H1 (cell line): ENCODE results near the gene CUX1. TPM values are rescaled to one million over a fixed set of nuclear protein-coding genes. Genes with fewer than 3 reads are reported as not detected.

Experiments
- CTCF ChIA-PET: fragments of 300-600 bp; sonication (Branson Sonifier 250); formaldehyde crosslinking; loops from one replicate; lab custom pipeline; 2021; ENCODE audit not compliant: partially characterized antibody; lab: Charles Lee
- POLR2A ChIA-PET: fragments of 300-600 bp; sonication (Branson Sonifier 250); formaldehyde crosslinking; loops from one replicate; lab custom pipeline; 2021; ENCODE audit warnings: inconsistent platforms; ENCODE audit not compliant: partially characterized antibody; lab: Charles Lee
- DNase-seq, 2 experiments: peaks; one replicate each; pipeline versions ENCODE4 v3.0.0 to v3.0.0-alpha.2; 2010 to 2022; ENCODE audit warnings: low spot score in 2 of 2, low read depth in 1 of 2, mixed read lengths in 1 of 2
- FAIRE-seq: peaks from 2 replicates; lab custom pipeline; 2011; peaks lifted over from hg19 to GRCh38; lab: Jason Lieb, UNC
- H2AFZ ChIP-seq: 2 replicates; pipeline ENCODE4 v1.8.1; 2012; ENCODE audit warnings: low read length, inconsistent platforms
- H2AK5ac ChIP-seq: 2 replicates; pipeline ENCODE4 v1.6.1; 2013; ENCODE audit warnings: low read depth, low read length
- H2BK120ac ChIP-seq: replicated peaks from 2 replicates; pipeline ENCODE3; 2013; ENCODE audit warnings: low read depth, low read length, inconsistent platforms
- H2BK12ac ChIP-seq: 2 replicates; pipeline ENCODE4 v1.6.1; 2013; ENCODE audit warnings: low read depth, low read length
- H2BK15ac ChIP-seq: 2 replicates; pipeline ENCODE4 v1.6.1; 2013; ENCODE audit warnings: low read length
- H2BK20ac ChIP-seq: 2 replicates; pipeline ENCODE4 v1.6.1; 2013; ENCODE audit warnings: low read length
- H2BK5ac ChIP-seq: 2 replicates; pipeline ENCODE4 v1.6.1; 2013; ENCODE audit warnings: low read depth, low read length
- H3K14ac ChIP-seq: 2 replicates; pipeline ENCODE4 v1.6.1; 2013; ENCODE audit warnings: inconsistent platforms; ENCODE audit not compliant: insufficient read length
- H3K18ac ChIP-seq: 2 replicates; pipeline ENCODE4 v1.6.1; 2013; ENCODE audit warnings: low read length; ENCODE audit errors: extremely low read depth
- H3K23ac ChIP-seq: 2 replicates; pipeline ENCODE4 v1.6.1; 2013; ENCODE audit warnings: inconsistent platforms; ENCODE audit not compliant: insufficient read length
- H3K23me2 ChIP-seq: 2 replicates; pipeline ENCODE4 v1.6.1; 2013; ENCODE audit warnings: low read depth, low read length
- H3K27ac ChIP-seq: 2 replicates; pipeline ENCODE4 v1.6.1; 2011; ENCODE audit warnings: low read depth, low read length, inconsistent platforms
- H3K27me3 ChIP-seq, 4 experiments: replicated peaks in 1 of 4; 1 replicate in 1 of 4; 2 replicates in 3 of 4; pipeline versions ENCODE4 v1.6.1 to v1.8.1; 2011 to 2013; ENCODE audit warnings: low read length in 3 of 4, mild to moderate bottlenecking in 3 of 4, inconsistent platforms in 2 of 4, mixed read lengths in 2 of 4, moderate library complexity in 1 of 4; ENCODE audit not compliant: control insufficient read depth in 3 of 4, insufficient read depth in 3 of 4; ENCODE audit errors: extremely low read depth in 1 of 4
- H3K36me3 ChIP-seq, 4 experiments: 2 replicates each; pipeline versions ENCODE4 v1.6.1 to v1.8.1; 2011 to 2013; ENCODE audit warnings: mild to moderate bottlenecking in 4 of 4, low read length in 3 of 4, moderate library complexity in 2 of 4, control low read depth in 1 of 4, inconsistent platforms in 1 of 4; ENCODE audit not compliant: insufficient read depth in 4 of 4, control insufficient read depth in 2 of 4
- H3K4ac ChIP-seq: replicated peaks from 2 replicates; pipeline ENCODE3; 2013; ENCODE audit warnings: low read length, low read depth, mixed read lengths, inconsistent platforms; ENCODE audit not compliant: insufficient read length
- H3K4me1 ChIP-seq, 4 experiments: replicated peaks in 1 of 4; 1 replicate in 1 of 4; 2 replicates in 3 of 4; pipeline versions ENCODE4 v1.6.1 to v1.8.1; 2011 to 2013; ENCODE audit warnings: low read length in 3 of 4, inconsistent platforms in 2 of 4, mixed read lengths in 1 of 4; ENCODE audit not compliant: insufficient read depth in 4 of 4, control insufficient read depth in 3 of 4
- H3K4me2 ChIP-seq, 2 experiments: 2 replicates each; pipeline versions ENCODE4 v1.6.1 to v1.8.1; 2011 to 2013; ENCODE audit warnings: low read depth in 2 of 2, low read length in 2 of 2, control low read depth in 1 of 2, inconsistent platforms in 1 of 2, mild to moderate bottlenecking in 1 of 2; ENCODE audit not compliant: insufficient read depth in 1 of 2
- H3K4me3 ChIP-seq, 4 experiments: fragments of 200-600, 300-600 bp in 1 of 4; sonication (generic), shearing (Covaris generic), sonication (Bioruptor Twin) in 1 of 4; 2 replicates each; pipeline versions ENCODE4 v1.5.1 to v1.8.1; 2011 to 2016; ENCODE audit warnings: low read length in 4 of 4, low read depth in 3 of 4, control low read depth in 2 of 4, inconsistent platforms in 2 of 4, mild to moderate bottlenecking in 2 of 4, mixed read lengths in 1 of 4, moderate library complexity in 1 of 4; ENCODE audit not compliant: insufficient read depth in 2 of 4; ENCODE audit errors: extremely low read depth in 1 of 4
- H3K56ac ChIP-seq: replicated peaks from 2 replicates; pipeline ENCODE3; 2013; ENCODE audit warnings: low read depth, mild to moderate bottlenecking, mixed read lengths, low read length, inconsistent platforms; ENCODE audit not compliant: insufficient read length
- H3K79me1 ChIP-seq: 2 replicates; pipeline ENCODE4 v1.6.1; 2013; ENCODE audit warnings: low read depth, low read length, control low read depth
- H3K79me2 ChIP-seq, 2 experiments: 2 replicates each; pipeline versions ENCODE4 v1.6.1 to v1.8.1; 2012 to 2013; ENCODE audit warnings: low read length in 2 of 2, mild to moderate bottlenecking in 2 of 2, inconsistent platforms in 1 of 2; ENCODE audit not compliant: insufficient read depth in 2 of 2, control insufficient read depth in 1 of 2
- H3K9ac ChIP-seq, 4 experiments: replicated peaks in 1 of 4; 1 replicate in 1 of 4; 2 replicates in 3 of 4; pipeline versions ENCODE4 v1.6.1 to v1.8.1; 2011 to 2013; ENCODE audit warnings: low read depth in 3 of 4, low read length in 3 of 4, control low read depth in 2 of 4, mild to moderate bottlenecking in 2 of 4, moderate library complexity in 2 of 4, inconsistent platforms in 1 of 4; ENCODE audit errors: extremely low read depth in 1 of 4
- H3K9me3 ChIP-seq, 2 experiments: 2 replicates each; pipeline versions ENCODE4 v1.6.1 to v1.8.1; 2012 to 2013; ENCODE audit warnings: mild to moderate bottlenecking in 2 of 2, moderate library complexity in 2 of 2, control low read depth in 1 of 2, inconsistent platforms in 1 of 2, low read depth in 1 of 2, low read length in 1 of 2, mixed read lengths in 1 of 2; ENCODE audit not compliant: insufficient read depth in 2 of 2
- H4K20me1 ChIP-seq, 2 experiments: replicated peaks in 1 of 2; 2 replicates each; pipeline versions ENCODE3 to v1.8.1; 2011 to 2013; ENCODE audit warnings: inconsistent platforms in 2 of 2, low read length in 2 of 2, mild to moderate bottlenecking in 1 of 2; ENCODE audit not compliant: insufficient read depth in 2 of 2, control insufficient read depth in 1 of 2
- H4K5ac ChIP-seq: 2 replicates; pipeline ENCODE4 v1.6.1; 2013; ENCODE audit warnings: low read length, low read depth, mixed read lengths, inconsistent platforms; ENCODE audit not compliant: insufficient read length
- H4K8ac ChIP-seq: 2 replicates; pipeline ENCODE4 v1.8.0; 2013; ENCODE audit warnings: mild to moderate bottlenecking, moderate library complexity, low read length, inconsistent platforms; ENCODE audit not compliant: insufficient read depth; ENCODE audit errors: extremely low read depth
- H4K91ac ChIP-seq: replicated peaks from 2 replicates; pipeline ENCODE3; 2013; ENCODE audit warnings: low read length, mixed read lengths, inconsistent platforms; ENCODE audit not compliant: insufficient read length
- CHD2 ChIP-seq: IDR thresholded peaks from 2 replicates; pipeline ENCODE4 v1.6.1; 2012; ENCODE audit warnings: low read length, improper control_type of control experiment
- FOSL1 ChIP-seq: IDR thresholded peaks from 2 replicates; pipeline ENCODE4 v1.6.1; 2011; ENCODE audit warnings: mild to moderate bottlenecking, low read depth, low read length, moderate library complexity; ENCODE audit not compliant: insufficient read depth
- GABPA ChIP-seq: IDR thresholded peaks from 2 replicates; pipeline ENCODE4 v1.6.1; 2011; ENCODE audit warnings: mild to moderate bottlenecking, low read length, moderate library complexity, borderline replicate concordance; ENCODE audit not compliant: insufficient read depth
- KDM1A ChIP-seq: fragments of 200-600, 300-600 bp; sonication (generic); IDR thresholded peaks from 2 replicates; pipeline ENCODE4 v1.7.1; 2016; ENCODE audit warnings: mild to moderate bottlenecking, low read length, borderline replicate concordance
- PHF8 ChIP-seq: fragments of 200-600 bp; sonication (generic); conservative IDR thresholded peaks from 2 replicates; pipeline ENCODE4 v1.7.1; 2012; ENCODE audit warnings: low read depth, mild to moderate bottlenecking, inconsistent platforms, low read length, moderate library complexity
- POLR2A ChIP-seq, 2 experiments: IDR thresholded peaks; 1 replicate in 1 of 2; 2 replicates in 1 of 2; pipeline ENCODE4 v1.6.1; 2011; ENCODE audit warnings: low read depth in 2 of 2, low read length in 2 of 2, mild to moderate bottlenecking in 2 of 2; ENCODE audit errors: control extremely low read depth in 1 of 2
- POLR2AphosphoS5 ChIP-seq: IDR thresholded peaks from 2 replicates; pipeline ENCODE4 v1.6.1; 2011; ENCODE audit warnings: low read depth, low read length
- RFX5 ChIP-seq: IDR thresholded peaks from 2 replicates; pipeline ENCODE4 v1.6.1; 2011; ENCODE audit warnings: low read depth, low read length, improper control_type of control experiment, borderline replicate concordance
- SAP30 ChIP-seq: fragments of 300-600 bp; sonication (generic); IDR thresholded peaks from 2 replicates; pipeline ENCODE4 v1.7.1; 2012; ENCODE audit warnings: low read length, moderate library complexity, mild to moderate bottlenecking, inconsistent platforms; ENCODE audit not compliant: insufficient read depth, insufficient replicate concordance
- SIRT6 ChIP-seq: IDR thresholded peaks from one replicate; pipeline ENCODE4 v1.7.1; 2012; ENCODE audit warnings: low read length, inconsistent platforms
- SIX5 ChIP-seq: IDR thresholded peaks from 2 replicates; pipeline ENCODE4 v1.6.1; 2011; ENCODE audit warnings: mild to moderate bottlenecking, low read depth, low read length
- SP1 ChIP-seq: IDR thresholded peaks from 2 replicates; pipeline ENCODE4 v1.6.1; 2011; ENCODE audit warnings: low read depth, low read length
- SP2 ChIP-seq: IDR thresholded peaks from 2 replicates; pipeline ENCODE4 v1.6.1; 2012; ENCODE audit warnings: mild to moderate bottlenecking, low read length, inconsistent platforms
- SRF ChIP-seq: IDR thresholded peaks from 2 replicates; pipeline ENCODE4 v1.6.1; 2011; ENCODE audit warnings: mild to moderate bottlenecking, low read depth, low read length, moderate library complexity
- TEAD4 ChIP-seq: IDR thresholded peaks from 2 replicates; pipeline ENCODE4 v1.6.1; 2012; ENCODE audit warnings: low read depth, low read length, inconsistent platforms, mixed read lengths
- ZNF274 ChIP-seq: IDR thresholded peaks from 2 replicates; pipeline ENCODE4 v1.7.0; 2012; ENCODE audit warnings: low read length, borderline replicate concordance; ENCODE audit errors: extremely low read depth
- WGBS, 2 experiments: shearing (Covaris generic) in 1 of 2; methylation state at CpG; one replicate each; pipeline versions ENCODE4 v1.1.6 to v1.1.7; 2013 to 2015; ENCODE audit warnings: low lambda C conversion rate in 2 of 2, mixed read lengths in 2 of 2, inconsistent platforms in 1 of 2, low coverage in 1 of 2, missing lambda C conversion rate in 1 of 2; ENCODE audit not compliant: insufficient replicate concordance in 2 of 2, insufficient coverage in 1 of 2, insufficient read length in 1 of 2; ENCODE audit errors: extremely low coverage in 1 of 2, missing lambda C conversion rate in 1 of 2; 5-methylcytosine and 5-hydroxymethylcytosine counted together
- polyA plus RNA-seq, 7 experiments: library from polyadenylated mRNA; depleted of rRNA in 3 of 7; stranded (reverse) in 5 of 7; unstranded in 2 of 7; fragments of >200 nt in 5 of 7; fragments of 200-250 nt in 2 of 7; gene quantifications; 1 replicate in 5 of 7; 2 replicates in 1 of 7; 4 replicates in 1 of 7; pipeline versions ENCODE4 v1.2.1 to v1.2.3, GENCODE V29; 2011 to 2013; ENCODE audit warnings: missing spikeins in 2 of 7, mixed read lengths in 2 of 7
- total RNA-seq: library from RNA; stranded (reverse); fragmentation: NEBNext Ultra II Directional; extraction: Animal tissue kit (Norgen Biotek cat#: 25700); gene quantifications from 2 replicates; pipeline ENCODE4 v1.2.1, GENCODE V29; 2021

The CUX1 gene
- total and polyA plus RNA-seq, 2 of the 8 experiments (the other 6 are each of a cell fraction or from before 2014, with no cell fraction given), result 21.6 to 65.9 TPM

- Histone ChIP-seq H3K36me3 (no peaks in the 10 kb centered on the region), H2BK20ac (no peak overlapping the region), H3K9ac (no peak overlapping the region), H3K4me1 (peaks cover 9 to 12% (median 10%) of the 10 kb centered on the region in 4 experiments), H4K20me1 (peaks cover 6 to 9% of the 10 kb centered on the region in 2 experiments), H3K56ac (no peak overlapping the region), H3K4ac (no peak overlapping the region), H3K27ac (no peak overlapping the region), H2AFZ (no peak overlapping the region), H3K23ac (no peak overlapping the region), H2BK15ac (no peak overlapping the region), H3K18ac (no peak overlapping the region), H2BK5ac (no peak overlapping the region), H3K79me1 (peaks cover 2% of the 10 kb centered on the region; the same call in 1 of the 2 replicates), H3K4me2 (no peak overlapping the region), H2BK12ac (no peak overlapping the region), H4K5ac (no peak overlapping the region), H3K79me2 (peaks cover 0 to 9% of the 10 kb centered on the region in 2 experiments; a peak in 1 of 4 replicates), H4K8ac (no peak overlapping the region), H4K91ac (no peak overlapping the region), H2AK5ac (no peak overlapping the region), H3K23me2 (no peaks in the 10 kb centered on the region), H3K4me3 (no peak overlapping the region), H3K27me3 (no peaks in the 10 kb centered on the region), H3K9me3 (no peaks in the 10 kb centered on the region), H2BK120ac (no peak overlapping the region), H3K14ac (no peak overlapping the region)
- no peak for DNase-seq
- ChIA-PET CTCF (interaction anchor here (1.2 to 1.7 kb wide), 2 partner anchors 12 to 208 kb away, joined by 4 read pairs; no protein-coding TSS in a partner anchor), POLR2A (interaction anchor here (0.7 kb wide), 1 partner anchor 23 kb away, joined by 3 read pairs; no protein-coding TSS in a partner anchor)
- WGBS, 2 experiments, result 88% methylated on average over 6 of the region's 6 CpGs; no CpG with 5 or more reads in 1 of the 2 experiments
- TF ChIP-seq ZNF274 (no peak), FOSL1 (no peak), RFX5 (no peak), GABPA (no peak), SP1 (no peak), TEAD4 (no peak), KDM1A (no peak), POLR2A (IDR thresholded peaks at IDR 0.05; ENCODE audit: control extremely low read depth in 1 of 2, low read depth in 2 of 2, low read length in 2 of 2) (no peak), PHF8 (no peak), CHD2 (no peak), SIX5 (no peak), SIRT6 (no peak), SP2 (no peak), POLR2AphosphoS5 (no peak), SRF (no peak), SAP30 (no peak)
- no peak for FAIRE-seq
Observed at GRCh38 chr7:102065226-102065625, 247.8 kb downstream of the CUX1 start.
